Activated CD4-positive, alpha-beta T cell treated with anti-CD3 and anti-CD28 coated beads, Interleukin-2, amount 10 ng/mL, durations not matched to agents 7 days and 5 days (primary cell): ENCODE data around the gene FOXE1. TPM values are rescaled to one million over a fixed set of nuclear protein-coding genes. Genes with fewer than 3 reads are reported as not detected.
A peak's percentile ranks its signal among the peaks of the same experiment; 100 is the strongest.

ENCODE experiments used
- CTCF ChIA-PET: fragments of 350-600 bp; sonication (Branson Sonifier 250); formaldehyde crosslinking; loops from one replicate; lab custom pipeline; 2021; ENCODE audit warnings: antibody characterized with exemption; lab: Charles Lee
- POLR2A ChIA-PET: fragments of 350-600 bp; sonication (Branson Sonifier 250); formaldehyde crosslinking; loops from one replicate; lab custom pipeline; 2021; ENCODE audit warnings: antibody characterized with exemption; lab: Charles Lee
- DNase-seq: peaks from one replicate; pipeline ENCODE4 v3.0.0-alpha.2; 2020
- H3K27ac Mint-ChIP-seq: one replicate; pipeline ENCODE4 v1.8.0; 2021; ENCODE audit warnings: mild to moderate bottlenecking, moderate library complexity, mixed read lengths
- H3K27me3 Mint-ChIP-seq: one replicate; pipeline ENCODE4 v1.8.0; 2021; ENCODE audit warnings: mixed read lengths
- H3K36me3 Mint-ChIP-seq: one replicate; pipeline ENCODE4 v1.8.0; 2021; ENCODE audit warnings: low read depth, mixed read lengths
- H3K4me1 Mint-ChIP-seq: one replicate; pipeline ENCODE4 v1.8.0; 2021; ENCODE audit warnings: mixed read lengths
- H3K4me3 Mint-ChIP-seq: one replicate; pipeline ENCODE4 v1.8.0; 2021; ENCODE audit warnings: mild to moderate bottlenecking, moderate library complexity, mixed read lengths
- H3K9me3 Mint-ChIP-seq: one replicate; pipeline ENCODE4 v1.8.0; 2021; ENCODE audit warnings: mixed read lengths
- total RNA-seq, 2 experiments: library from RNA; stranded (reverse); gene quantifications; one replicate each; pipeline ENCODE4 v1.2.3, GENCODE V29; 2021

FOXE1 gene
- total RNA-seq, result under 1 TPM in 1 of 2 experiments, not detected in 1; 0.05 TPM

- Mint-ChIP-seq H3K9me3 (no peaks in the 10 kb centered on the region), H3K4me1 (peaks cover 32% of the 10 kb centered on the region), H3K27ac (peak within 1 kb of the TSS; percentile 77), H3K4me3 (peak within 1 kb of the TSS; percentile 78), H3K27me3 (peaks cover 82% of the 10 kb centered on the region), H3K36me3 (peaks cover 5% of the 10 kb centered on the region)
- POLR2A ChIA-PET, result no interaction called here
- CTCF ChIA-PET, result interaction anchor here (0.7 to 1.0 kb wide), 2 partner anchors 9 to 27 kb away, joined by 3 read pairs; no protein-coding TSS in a partner anchor
- DNase-seq, result no peak
Observed at GRCh38 chr9:97853056-97853843, at the start of gene FOXE1. Gene FOXE1, plus strand, starts transcription at chr9:97853226. Its CDS starts 689 bp downstream, at chr9:97853915.

GRCh38 chr9:97804059-97804365, 49.0 kb upstream of the FOXE1 start:
- CTCF ChIA-PET, result no interaction called here
- no peaks in the 10 kb centered on the region for H3K9me3 Mint-ChIP-seq
- POLR2A ChIA-PET, result no interaction called here
- H3K36me3 Mint-ChIP-seq, result peaks cover 3% of the 10 kb centered on the region
- H3K4me1 Mint-ChIP-seq, result peaks cover 11% of the 10 kb centered on the region
- H3K4me3 Mint-ChIP-seq, result peak overlapping the region; percentile 56
- no peak for DNase-seq
- H3K27ac Mint-ChIP-seq, result peak overlapping the region; percentile 55
- H3K27me3 Mint-ChIP-seq, result peaks cover 35% of the 10 kb centered on the region

- Mint-ChIP-seq H3K4me3 (no peak overlapping the region), H3K4me1 (peaks cover 11% of the 10 kb centered on the region), H3K27ac (no peak overlapping the region), H3K36me3 (peaks cover 3% of the 10 kb centered on the region), H3K9me3 (no peaks in the 10 kb centered on the region), H3K27me3 (peaks cover 29% of the 10 kb centered on the region)
- no peak for DNase-seq
- POLR2A ChIA-PET, result no interaction called here
- CTCF ChIA-PET, result interaction anchor here (1.1 kb wide), 1 partner anchor 14 kb away, joined by 3 read pairs; no protein-coding TSS in a partner anchor
Observed at GRCh38 chr9:97806721-97807120, 46.3 kb upstream of the FOXE1 start.

GRCh38 chr9:97807681-97808080, 45.3 kb upstream of the FOXE1 start:
- Mint-ChIP-seq H3K36me3 (peaks cover 3% of the 10 kb centered on the region), H3K27ac (no peak overlapping the region), H3K4me3 (no peak overlapping the region), H3K4me1 (peaks cover 8% of the 10 kb centered on the region), H3K27me3 (peaks cover 29% of the 10 kb centered on the region), H3K9me3 (no peaks in the 10 kb centered on the region)
- ChIA-PET POLR2A (no interaction called here), CTCF (interaction anchor here (1.1 kb wide), 1 partner anchor 13 kb away, joined by 3 read pairs; no protein-coding TSS in a partner anchor)
- DNase-seq, result no peak

DNA sequence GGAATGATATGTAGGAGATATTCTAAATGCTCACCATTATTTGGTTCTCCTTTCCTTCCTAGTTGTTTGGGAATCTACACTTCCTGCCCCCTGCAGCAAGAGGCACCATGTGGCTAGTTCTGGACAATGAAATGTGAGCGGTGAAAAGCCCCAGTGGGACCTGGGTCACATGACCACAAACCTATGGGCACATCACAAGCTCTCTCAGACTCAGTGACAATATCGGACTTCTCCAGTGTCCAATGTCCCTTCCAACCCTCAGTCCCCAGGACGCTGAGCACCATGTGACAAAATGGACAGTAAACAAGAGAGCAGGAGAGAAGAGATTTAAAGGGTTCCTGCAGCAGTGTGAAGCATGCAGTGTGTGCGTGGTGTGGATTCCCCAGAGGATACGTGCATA, 44.6 kb upstream of the FOXE1 start:
- Mint-ChIP-seq H3K4me3 (no peak overlapping the region), H3K36me3 (peaks cover 3% of the 10 kb centered on the region), H3K27ac (no peak overlapping the region), H3K4me1 (peaks cover 5% of the 10 kb centered on the region), H3K9me3 (no peaks in the 10 kb centered on the region), H3K27me3 (peaks cover 29% of the 10 kb centered on the region)
- ChIA-PET CTCF (no interaction called here), POLR2A (no interaction called here)
- DNase-seq, result no peak

DNA sequence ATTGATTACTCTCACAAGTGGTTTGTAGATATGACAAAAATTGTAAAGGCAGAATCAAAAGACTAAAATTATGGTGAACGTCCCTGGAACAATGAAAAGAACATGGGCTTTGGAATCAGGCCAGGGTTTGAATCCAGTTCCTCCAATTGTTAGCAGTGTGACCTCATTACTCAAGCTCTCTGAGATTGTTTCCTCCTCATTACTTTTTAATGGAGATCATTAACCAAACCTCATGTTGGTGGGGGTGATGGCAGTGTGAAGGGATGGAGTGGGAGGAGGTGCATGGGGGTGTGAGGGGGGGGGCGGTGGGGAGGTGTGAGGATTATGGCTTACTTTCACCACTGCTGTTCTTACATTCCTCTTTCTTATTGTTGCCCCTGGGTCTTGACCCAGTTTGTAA, 44.1 kb upstream of the FOXE1 start:
- CTCF ChIA-PET, result no interaction called here
- Mint-ChIP-seq H3K4me1 (peaks cover 3% of the 10 kb centered on the region), H3K4me3 (no peak overlapping the region), H3K36me3 (peaks cover 3% of the 10 kb centered on the region), H3K9me3 (no peaks in the 10 kb centered on the region), H3K27ac (no peak overlapping the region), H3K27me3 (peaks cover 29% of the 10 kb centered on the region)
- POLR2A ChIA-PET, result no interaction called here
- DNase-seq, result no peak

- H3K27ac Mint-ChIP-seq, result no peak overlapping the region
- POLR2A ChIA-PET, result no interaction called here
- CTCF ChIA-PET, result no interaction called here
Observed at GRCh38 chr9:97809666-97810344, 43.2 kb upstream of the FOXE1 start.

GRCh38 chr9:97811533-97812246, 41.3 kb upstream of the FOXE1 start:
- no peaks in the 10 kb centered on the region for H3K4me1 Mint-ChIP-seq

More at GRCh38 chr9:97809666-97810344, 43.2 kb upstream of the FOXE1 start:
- H3K4me1 Mint-ChIP-seq, result no peaks in the 10 kb centered on the region
- H3K4me3 Mint-ChIP-seq, result no peak overlapping the region
- H3K9me3 Mint-ChIP-seq, result no peaks in the 10 kb centered on the region
- no peaks in the 10 kb centered on the region for H3K36me3 Mint-ChIP-seq
- H3K27me3 Mint-ChIP-seq, result peaks cover 25% of the 10 kb centered on the region
- DNase-seq, result no peak

DNA sequence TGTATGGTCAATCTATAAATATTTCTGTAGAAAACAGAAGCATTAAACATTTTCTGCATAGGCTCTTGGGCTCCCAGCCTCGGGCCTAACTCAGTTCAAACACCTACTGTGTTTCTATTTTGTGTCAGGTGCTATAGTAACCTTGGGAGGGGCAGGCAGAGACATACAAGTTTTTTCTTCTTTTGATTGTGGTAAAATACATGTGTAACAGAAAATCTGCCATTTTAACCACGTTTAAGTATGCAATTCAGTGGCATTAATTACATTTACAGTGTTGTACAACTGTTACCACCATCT, 40.8 kb upstream of the FOXE1 start:
- no peak for DNase-seq
- POLR2A ChIA-PET, result no interaction called here
- no peak overlapping the region for H3K4me3 Mint-ChIP-seq
- no peaks in the 10 kb centered on the region for H3K36me3 Mint-ChIP-seq
- H3K27me3 Mint-ChIP-seq, result peaks cover 16% of the 10 kb centered on the region
- no peak overlapping the region for H3K27ac Mint-ChIP-seq
- CTCF ChIA-PET, result no interaction called here
- H3K9me3 Mint-ChIP-seq, result no peaks in the 10 kb centered on the region
- H3K4me1 Mint-ChIP-seq, result no peaks in the 10 kb centered on the region

More at GRCh38 chr9:97811533-97812246, 41.3 kb upstream of the FOXE1 start:
- Mint-ChIP-seq H3K4me3 (no peak overlapping the region), H3K36me3 (no peaks in the 10 kb centered on the region), H3K9me3 (no peaks in the 10 kb centered on the region), H3K27ac (no peak overlapping the region), H3K27me3 (peaks cover 20% of the 10 kb centered on the region)
- POLR2A ChIA-PET, result no interaction called here
- CTCF ChIA-PET, result no interaction called here
- no peak for DNase-seq

DNA sequence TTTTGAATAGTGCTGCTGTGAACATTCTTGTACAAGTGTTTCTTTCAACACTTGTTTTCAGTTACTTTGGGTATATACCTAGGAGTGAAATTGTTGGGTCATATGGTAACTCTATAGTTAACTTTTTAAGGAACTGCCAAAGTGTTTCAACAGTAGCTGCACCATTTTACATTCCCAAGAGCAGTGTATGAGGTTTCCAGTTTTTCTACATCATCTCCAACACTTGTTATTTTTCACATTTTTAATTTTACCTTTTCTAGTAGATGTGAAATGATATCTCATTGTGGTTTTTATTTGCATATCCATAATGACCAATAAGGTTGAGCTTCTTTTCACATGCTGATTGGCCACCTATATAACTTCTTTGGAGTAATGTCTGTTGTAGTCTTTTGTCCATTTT, 40.0 kb upstream of the FOXE1 start:
- no peaks in the 10 kb centered on the region for H3K9me3 Mint-ChIP-seq
- DNase-seq, result no peak
- CTCF ChIA-PET, result no interaction called here
- H3K4me3 Mint-ChIP-seq, result no peak overlapping the region
- no peaks in the 10 kb centered on the region for H3K36me3 Mint-ChIP-seq
- no peaks in the 10 kb centered on the region for H3K4me1 Mint-ChIP-seq
- H3K27ac Mint-ChIP-seq, result no peak overlapping the region
- peaks cover 17% of the 10 kb centered on the region for H3K27me3 Mint-ChIP-seq
- POLR2A ChIA-PET, result no interaction called here

GRCh38 chr9:97819735-97820134, 33.3 kb upstream of the FOXE1 start:
- no peaks in the 10 kb centered on the region for H3K4me1 Mint-ChIP-seq
- CTCF ChIA-PET, result interaction anchor here (0.7 kb wide), 1 partner anchor 969 kb away, joined by 3 read pairs; no protein-coding TSS in a partner anchor

DNA sequence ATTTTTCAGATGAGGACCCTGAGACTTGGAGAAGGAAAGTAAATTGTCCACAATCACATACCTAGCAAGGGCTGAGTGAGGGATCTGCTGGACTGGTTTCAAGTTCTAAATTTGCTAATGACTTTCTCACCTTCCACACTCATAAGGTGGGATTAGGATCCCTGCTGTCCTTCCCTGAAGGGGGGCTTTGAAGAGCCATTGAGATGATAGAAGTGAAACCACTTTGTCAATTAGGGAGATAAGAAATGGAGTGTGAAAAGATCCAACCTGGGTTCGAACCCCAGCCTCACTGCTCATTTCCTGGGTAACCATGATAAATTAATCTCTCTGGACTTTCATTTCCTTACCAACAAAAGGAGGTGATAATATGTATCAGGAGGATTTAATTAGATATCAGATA, 32.7 kb upstream of the FOXE1 start:
- ChIA-PET CTCF (interaction anchor here (0.9 kb wide), 1 partner anchor 13 kb away, joined by 3 read pairs; no protein-coding TSS in a partner anchor), POLR2A (no interaction called here)
- Mint-ChIP-seq H3K4me1 (no peaks in the 10 kb centered on the region), H3K27me3 (peaks cover 51% of the 10 kb centered on the region), H3K9me3 (peaks cover 2% of the 10 kb centered on the region), H3K36me3 (peaks cover 2% of the 10 kb centered on the region), H3K27ac (no peak overlapping the region), H3K4me3 (no peak overlapping the region)
- DNase-seq, result no peak

More at GRCh38 chr9:97819735-97820134, 33.3 kb upstream of the FOXE1 start:
- Mint-ChIP-seq H3K27ac (no peak overlapping the region), H3K9me3 (peaks cover 2% of the 10 kb centered on the region), H3K36me3 (peaks cover 2% of the 10 kb centered on the region), H3K27me3 (peaks cover 47% of the 10 kb centered on the region), H3K4me3 (no peak overlapping the region)
- no peak for DNase-seq
- POLR2A ChIA-PET, result no interaction called here
